Left hindlimb (tissue), 1 donor: ENCODE measurements around the gene CCRL2.
"Not testable (repeated sequence)": the region's sequence is repeated elsewhere in the genome, so short reads cannot be mapped to it uniquely, and the experiment has no call there.

Experiments
- DNase-seq: peaks from one replicate; pipeline ENCODE4 v3.0.0-alpha.2; 2018

CCRL2 gene

GRCh38 chr3:46380471-46381221 is 26.4 kb upstream of the CCRL2 start:
- no peak for DNase-seq

GRCh38 chr3:46381625-46382024 is 25.4 kb upstream of the CCRL2 start:
- DNase-seq, result no peak

- no peak for DNase-seq
Observed at GRCh38 chr3:46383211-46383950, 23.7 kb upstream of the CCRL2 start.

GRCh38 chr3:46383951-46384330 is 23.1 kb upstream of the CCRL2 start:
- no peak for DNase-seq

GRCh38 chr3:46386205-46386604 is 20.9 kb upstream of the CCRL2 start:
- DNase-seq, result no peak

- DNase-seq, result not testable (repeated sequence)
Observed at GRCh38 chr3:46388847-46389246, 18.2 kb upstream of the CCRL2 start.

GRCh38 chr3:46389306-46389705 is 17.8 kb upstream of the CCRL2 start:
- DNase-seq, result no peak

- DNase-seq, result not testable (repeated sequence)
Observed at GRCh38 chr3:46391526-46391925, 15.5 kb upstream of the CCRL2 start.

GRCh38 chr3:46393011-46393410 is 14.0 kb upstream of the CCRL2 start:
- DNase-seq, result no peak

- DNase-seq, result no peak
Observed at GRCh38 chr3:46393554-46394434, 13.3 kb upstream of the CCRL2 start.

GRCh38 chr3:46395210-46395661 is 11.8 kb upstream of the CCRL2 start:
- no peak for DNase-seq

GRCh38 chr3:46395766-46396530 is 11.1 kb upstream of the CCRL2 start:
- no peak for DNase-seq

- DNase-seq, result no peak
Observed at GRCh38 chr3:46397111-46397510, 9.9 kb upstream of the CCRL2 start.

GRCh38 chr3:46398186-46398955 is 8.7 kb upstream of the CCRL2 start:
- no peak for DNase-seq

GRCh38 chr3:46399098-46399497 is 8.0 kb upstream of the CCRL2 start:
- no peak for DNase-seq

- no peak for DNase-seq
Observed at GRCh38 chr3:46399557-46399956, 7.5 kb upstream of the CCRL2 start.

- DNase-seq, result no peak
Observed at GRCh38 chr3:46400000-46400734, 6.9 kb upstream of the CCRL2 start.

- no peak for DNase-seq
Observed at GRCh38 chr3:46400846-46401245, 6.2 kb upstream of the CCRL2 start.

- no peak for DNase-seq
Observed at GRCh38 chr3:46401579-46401978, 5.5 kb upstream of the CCRL2 start.

GRCh38 chr3:46402902-46403301 is 4.2 kb upstream of the CCRL2 start:
- not testable (repeated sequence) for DNase-seq
